BJ (cell line): ENCODE data around the gene RBP5. TPM values are rescaled to one million over a fixed set of nuclear protein-coding genes. Genes with fewer than 3 reads are reported as not detected.

Experiments
- CTCF ChIA-PET: fragments of 350-600 bp; formaldehyde crosslinking; extraction: SDS; loops from one replicate; lab custom pipeline; 2021; ENCODE audit warnings: antibody characterized with exemption, inconsistent platforms; lab: Yijun Ruan, JAX
- POLR2A ChIA-PET: fragments of 300-600 bp; sonication (Branson Sonifier 250); formaldehyde crosslinking; extraction: SDS; loops from one replicate; lab custom pipeline; 2021; ENCODE audit warnings: antibody characterized with exemption; lab: Charles Lee
- DNase-seq: peaks from one replicate; pipeline ENCODE4 v3.0.0-alpha.2; 2011; ENCODE audit warnings: low read depth
- H3K27me3 ChIP-seq: 2 replicates; pipeline ENCODE4 v1.6.0; 2011; ENCODE audit warnings: low read length; ENCODE audit not compliant: control insufficient read depth, insufficient read depth
- H3K36me3 ChIP-seq: 2 replicates; pipeline ENCODE4 v1.5.1; 2011; ENCODE audit warnings: low read length; ENCODE audit not compliant: control insufficient read depth, insufficient read depth
- H3K4me3 ChIP-seq: 2 replicates; pipeline ENCODE4 v1.5.1; 2011; ENCODE audit warnings: low read depth, mild to moderate bottlenecking, control low read depth, low read length
- polyA plus RNA-seq: library from polyadenylated mRNA; depleted of rRNA; stranded (reverse); fragments of >200 nt; gene quantifications from 2 replicates; pipeline ENCODE4 v1.2.3, GENCODE V29; 2011
- TF ChIP-seq, protein P1 (sequence below): IDR thresholded peaks from 2 replicates; pipeline ENCODE4 v1.5.1; 2011; ENCODE audit warnings: low read depth, mild to moderate bottlenecking, control low read depth, inconsistent platforms, low read length, moderate library complexity; ENCODE audit not compliant: insufficient read depth

The RBP5 gene
- polyA plus RNA-seq, 1 experiment = not detected

DNA sequence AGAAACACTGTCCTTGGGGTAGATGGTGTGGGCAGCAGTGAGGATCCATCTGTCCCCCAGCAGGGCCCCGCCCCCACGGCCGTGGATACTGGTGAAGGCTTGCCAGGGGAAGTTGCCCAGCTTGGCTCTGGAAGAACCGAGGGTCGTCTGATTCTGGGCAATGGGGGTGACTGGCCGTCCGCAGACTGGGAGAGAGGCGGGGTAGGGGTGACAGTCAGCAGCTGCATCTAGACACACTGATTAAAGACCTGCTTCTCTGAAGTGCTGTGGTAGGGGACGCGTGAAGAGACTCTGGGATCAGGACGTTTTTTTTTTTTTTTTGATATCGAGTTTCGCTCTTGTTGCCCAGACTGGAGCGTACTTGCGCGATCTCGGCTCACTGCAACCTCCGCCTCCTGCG lies 31.7 kb downstream of the RBP5 start:
- no peak for DNase-seq
- TF ChIP-seq, protein P1, sequence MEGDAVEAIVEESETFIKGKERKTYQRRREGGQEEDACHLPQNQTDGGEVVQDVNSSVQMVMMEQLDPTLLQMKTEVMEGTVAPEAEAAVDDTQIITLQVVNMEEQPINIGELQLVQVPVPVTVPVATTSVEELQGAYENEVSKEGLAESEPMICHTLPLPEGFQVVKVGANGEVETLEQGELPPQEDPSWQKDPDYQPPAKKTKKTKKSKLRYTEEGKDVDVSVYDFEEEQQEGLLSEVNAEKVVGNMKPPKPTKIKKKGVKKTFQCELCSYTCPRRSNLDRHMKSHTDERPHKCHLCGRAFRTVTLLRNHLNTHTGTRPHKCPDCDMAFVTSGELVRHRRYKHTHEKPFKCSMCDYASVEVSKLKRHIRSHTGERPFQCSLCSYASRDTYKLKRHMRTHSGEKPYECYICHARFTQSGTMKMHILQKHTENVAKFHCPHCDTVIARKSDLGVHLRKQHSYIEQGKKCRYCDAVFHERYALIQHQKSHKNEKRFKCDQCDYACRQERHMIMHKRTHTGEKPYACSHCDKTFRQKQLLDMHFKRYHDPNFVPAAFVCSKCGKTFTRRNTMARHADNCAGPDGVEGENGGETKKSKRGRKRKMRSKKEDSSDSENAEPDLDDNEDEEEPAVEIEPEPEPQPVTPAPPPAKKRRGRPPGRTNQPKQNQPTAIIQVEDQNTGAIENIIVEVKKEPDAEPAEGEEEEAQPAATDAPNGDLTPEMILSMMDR = no peak
- Histone ChIP-seq H3K4me3 (no peak overlapping the region), H3K36me3 (peaks cover 6% of the 10 kb centered on the region), H3K27me3 (no peaks in the 10 kb centered on the region)
- CTCF ChIA-PET = interaction anchor here (0.8 to 2.2 kb wide), 3 partner anchors 8 to 15 kb away, joined by 3 to 10 read pairs (median 4); no protein-coding TSS in a partner anchor
- POLR2A ChIA-PET = no interaction called here

DNA sequence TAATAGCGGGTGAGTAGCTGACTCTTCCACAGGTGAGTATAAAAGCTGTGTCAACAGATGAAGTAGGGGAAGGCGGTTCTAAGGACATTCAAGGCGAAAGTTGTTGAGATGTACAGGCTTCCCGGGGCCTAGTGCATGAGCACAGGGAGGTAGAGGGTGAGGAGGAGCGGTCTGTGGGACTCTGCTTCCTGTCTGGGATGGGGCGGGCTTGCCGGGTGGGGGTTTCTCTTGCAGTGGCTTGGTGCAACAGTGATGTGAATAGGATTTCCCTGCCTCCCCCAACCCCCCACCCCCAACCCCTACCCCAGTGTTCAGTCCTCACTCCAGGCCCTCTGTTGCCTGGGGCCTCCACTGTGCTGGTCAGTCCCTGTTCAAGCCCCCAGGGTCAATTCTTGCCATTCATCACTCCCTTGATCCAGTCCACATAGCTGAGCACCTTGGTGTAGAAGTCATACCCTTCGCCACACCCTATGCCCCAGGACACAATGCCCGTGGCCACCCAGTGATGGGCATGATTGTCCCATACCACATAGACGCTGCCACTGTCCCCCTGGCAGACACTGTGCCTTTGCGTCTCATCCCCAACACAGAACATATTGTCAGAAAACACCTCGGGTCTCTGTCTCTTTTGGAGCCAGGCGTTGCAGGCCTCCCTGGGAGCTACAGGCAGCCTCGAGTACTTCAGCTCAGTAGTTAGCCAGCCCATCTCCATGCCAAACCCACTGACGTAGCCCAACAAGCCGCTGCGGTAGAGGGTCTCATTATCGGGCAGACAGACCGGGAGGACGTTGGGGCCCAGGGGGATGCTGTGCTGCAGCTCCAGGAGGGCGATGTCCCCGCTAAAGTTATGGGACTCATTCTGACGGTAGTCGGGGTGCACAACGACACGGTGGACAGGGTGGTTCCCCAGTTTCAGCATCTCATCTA lies 32.4 kb downstream of the RBP5 start:
- Histone ChIP-seq H3K27me3 (no peaks in the 10 kb centered on the region), H3K36me3 (peaks cover 3% of the 10 kb centered on the region), H3K4me3 (no peak overlapping the region)
- TF ChIP-seq, protein P1 = no peak
- ChIA-PET POLR2A (no interaction called here), CTCF (interaction anchor here (0.8 to 4.2 kb wide), 6 partner anchors 9 to 36 kb away, joined by 3 to 39 read pairs (median 4); partner anchors contain the start of gene C1S)
- no peak for DNase-seq

DNA sequence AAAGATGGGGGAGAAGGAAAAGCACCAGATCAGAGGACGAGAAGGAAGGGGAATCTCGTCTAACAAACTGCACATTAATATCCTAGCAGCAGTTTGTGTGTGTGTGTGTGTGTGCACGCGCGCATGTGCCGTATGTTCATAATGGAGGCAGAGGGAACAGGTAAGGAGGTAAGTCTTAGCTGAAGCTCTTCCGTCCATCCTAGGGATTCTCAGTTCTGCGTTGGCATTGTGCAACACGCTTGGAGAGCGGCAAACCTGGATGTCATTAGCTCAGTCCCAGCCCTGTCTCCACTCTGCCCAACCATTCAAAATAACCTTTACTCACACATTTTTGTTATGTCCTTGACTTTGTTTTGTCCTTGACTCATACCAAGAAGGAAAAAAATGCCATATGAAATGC lies 34.8 kb downstream of the RBP5 start:
- H3K4me3 ChIP-seq = no peak overlapping the region
- TF ChIP-seq, protein P1 = no peak
- POLR2A ChIA-PET = no interaction called here
- DNase-seq = no peak
- H3K36me3 ChIP-seq = peaks cover 11% of the 10 kb centered on the region
- no peaks in the 10 kb centered on the region for H3K27me3 ChIP-seq
- CTCF ChIA-PET = interaction anchor here (1.0 to 4.2 kb wide), 7 partner anchors 14 to 149 kb away, joined by 4 to 39 read pairs (median 10); partner anchors contain the start of genes C1RL and C1S

DNA sequence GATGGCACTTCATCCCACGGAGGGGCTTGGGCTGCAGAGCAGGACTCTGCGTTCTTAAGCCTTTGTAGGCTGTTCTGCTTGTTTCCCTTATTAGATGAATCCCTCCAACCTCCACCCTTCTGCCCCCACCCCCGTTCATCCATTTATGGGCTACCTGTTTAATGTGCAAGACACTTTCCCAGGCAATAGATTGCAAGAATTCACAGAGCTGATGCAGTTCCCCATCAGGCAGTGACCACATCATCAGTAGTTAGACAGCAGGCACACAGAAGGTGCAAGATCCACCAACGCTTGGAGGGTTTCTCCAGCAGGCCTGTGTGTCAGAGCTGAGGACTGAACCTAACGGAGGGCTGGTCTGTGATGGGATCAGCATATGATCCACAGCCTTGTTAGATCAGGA lies 35.2 kb downstream of the RBP5 start:
- no peak for DNase-seq
- TF ChIP-seq, protein P1 = no peak
- H3K36me3 ChIP-seq = peaks cover 16% of the 10 kb centered on the region
- no peak overlapping the region for H3K4me3 ChIP-seq
- no peaks in the 10 kb centered on the region for H3K27me3 ChIP-seq
- CTCF ChIA-PET = interaction anchor here (0.5 to 4.2 kb wide), 10 partner anchors 14 to 481 kb away, joined by 3 to 39 read pairs (median 7); partner anchors contain the start of genes C1RL and C1S
- POLR2A ChIA-PET = no interaction called here

DNA sequence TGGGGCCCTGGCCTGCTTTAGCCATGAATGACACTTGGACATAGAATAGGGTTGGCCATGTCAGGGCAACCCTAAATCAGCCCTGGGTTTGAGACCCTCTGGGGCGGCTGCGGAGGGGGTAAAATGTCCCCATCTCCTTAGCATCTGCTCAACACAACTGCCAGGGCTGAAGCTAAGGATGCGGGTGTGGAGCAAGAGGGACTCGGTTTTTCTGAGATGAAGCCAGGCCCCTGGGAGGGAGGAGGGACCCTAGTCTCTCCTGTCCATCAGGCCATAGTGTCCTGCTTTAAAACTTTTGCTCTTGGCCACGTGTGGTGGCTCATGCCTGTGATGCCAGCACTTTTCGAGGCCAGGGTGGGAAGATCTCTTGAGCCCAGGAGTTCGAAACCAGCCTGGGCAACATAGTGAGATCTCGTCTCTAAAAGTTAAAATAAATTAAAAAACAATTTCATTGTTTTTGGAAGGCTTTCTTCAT lies 35.7 kb downstream of the RBP5 start:
- CTCF ChIA-PET = interaction anchor here (0.5 to 4.2 kb wide), 13 partner anchors 14 to 480 kb away, joined by 3 to 39 read pairs (median 5); partner anchors contain the start of genes C1RL, C1S and LPCAT3
- POLR2A ChIA-PET = no interaction called here
- H3K36me3 ChIP-seq = peaks cover 19% of the 10 kb centered on the region
- H3K4me3 ChIP-seq = no peak overlapping the region
- no peak for DNase-seq
- TF ChIP-seq, protein P1 = no peak
- no peaks in the 10 kb centered on the region for H3K27me3 ChIP-seq
